Osteocyte (in vitro differentiated cells): ENCODE measurements around the gene KRT6C. TPM values are rescaled to one million over a fixed set of nuclear protein-coding genes. Genes with fewer than 3 reads are reported as not detected.

Experiments used
- DNase-seq: peaks from one replicate; pipeline ENCODE4 v3.0.0; 2021; ENCODE audit warnings: mixed read lengths; ENCODE audit not compliant: unreplicated experiment; ENCODE audit errors: extremely low spot score
- H3K27ac Mint-ChIP-seq: one replicate; pipeline ENCODE4 v1.8.0; 2021; ENCODE audit warnings: mild to moderate bottlenecking, mixed read lengths; ENCODE audit not compliant: unreplicated experiment
- H3K27me3 Mint-ChIP-seq: one replicate; pipeline ENCODE4 v1.8.0; 2021; ENCODE audit warnings: mixed read lengths; ENCODE audit not compliant: unreplicated experiment
- H3K36me3 Mint-ChIP-seq: one replicate; pipeline ENCODE4 v1.8.0; 2021; ENCODE audit warnings: mixed read lengths; ENCODE audit not compliant: unreplicated experiment
- H3K4me1 Mint-ChIP-seq: one replicate; pipeline ENCODE4 v1.8.0; 2021; ENCODE audit warnings: mixed read lengths; ENCODE audit not compliant: unreplicated experiment
- H3K4me3 Mint-ChIP-seq: one replicate; pipeline ENCODE4 v1.8.0; 2021; ENCODE audit warnings: mild to moderate bottlenecking, moderate library complexity, mixed read lengths; ENCODE audit not compliant: unreplicated experiment
- H3K9me3 Mint-ChIP-seq: one replicate; pipeline ENCODE4 v1.8.0; 2021; ENCODE audit warnings: mixed read lengths; ENCODE audit not compliant: unreplicated experiment
- total RNA-seq: library from RNA; stranded (reverse); gene quantifications from 2 replicates; pipeline ENCODE4 v1.2.1, GENCODE V29; 2021
- TF ChIP-seq, protein P1 (sequence below): fragments of 200-600 bp; sonication (generic); IDR thresholded peaks from 2 replicates; pipeline ENCODE4 v1.5.0; 2021; ENCODE audit warnings: antibody characterized with exemption, mild to moderate bottlenecking, moderate library complexity

The KRT6C gene
- total RNA-seq, 1 donor from 2014 or later = not detected

DNA sequence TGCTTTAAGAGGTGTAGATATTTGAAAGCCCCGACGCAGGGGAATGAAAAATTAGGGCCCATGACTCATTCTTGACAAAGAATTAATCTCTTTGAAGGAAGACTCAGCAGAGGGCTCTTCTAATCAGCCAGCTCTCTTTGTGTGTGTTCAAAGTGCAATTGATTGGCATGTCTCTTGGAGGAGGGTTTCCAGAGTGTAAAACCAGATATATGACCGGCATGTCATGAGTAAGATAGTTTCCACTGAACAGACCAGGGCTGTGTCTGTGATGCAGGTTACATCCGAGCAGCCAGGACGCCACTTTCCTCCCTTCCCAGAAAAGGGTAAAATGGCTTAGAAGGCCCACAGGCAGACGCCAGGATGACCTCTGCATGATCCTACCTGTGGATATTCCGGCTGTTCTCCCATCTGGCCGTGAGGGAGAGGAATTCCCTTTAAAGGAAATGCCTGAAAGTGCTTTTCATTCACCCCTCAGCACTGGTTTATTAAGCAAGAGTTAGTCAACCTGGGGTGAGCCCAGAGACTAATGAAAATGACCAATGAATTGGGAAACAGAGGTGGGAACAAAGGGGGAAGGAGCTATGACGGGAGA lies 32.2 kb downstream of the KRT6C start:
- TF ChIP-seq, protein P1, sequence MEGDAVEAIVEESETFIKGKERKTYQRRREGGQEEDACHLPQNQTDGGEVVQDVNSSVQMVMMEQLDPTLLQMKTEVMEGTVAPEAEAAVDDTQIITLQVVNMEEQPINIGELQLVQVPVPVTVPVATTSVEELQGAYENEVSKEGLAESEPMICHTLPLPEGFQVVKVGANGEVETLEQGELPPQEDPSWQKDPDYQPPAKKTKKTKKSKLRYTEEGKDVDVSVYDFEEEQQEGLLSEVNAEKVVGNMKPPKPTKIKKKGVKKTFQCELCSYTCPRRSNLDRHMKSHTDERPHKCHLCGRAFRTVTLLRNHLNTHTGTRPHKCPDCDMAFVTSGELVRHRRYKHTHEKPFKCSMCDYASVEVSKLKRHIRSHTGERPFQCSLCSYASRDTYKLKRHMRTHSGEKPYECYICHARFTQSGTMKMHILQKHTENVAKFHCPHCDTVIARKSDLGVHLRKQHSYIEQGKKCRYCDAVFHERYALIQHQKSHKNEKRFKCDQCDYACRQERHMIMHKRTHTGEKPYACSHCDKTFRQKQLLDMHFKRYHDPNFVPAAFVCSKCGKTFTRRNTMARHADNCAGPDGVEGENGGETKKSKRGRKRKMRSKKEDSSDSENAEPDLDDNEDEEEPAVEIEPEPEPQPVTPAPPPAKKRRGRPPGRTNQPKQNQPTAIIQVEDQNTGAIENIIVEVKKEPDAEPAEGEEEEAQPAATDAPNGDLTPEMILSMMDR = no peak

GRCh38 chr12:52440821-52441319 lies 32.7 kb downstream of the KRT6C start:
- Mint-ChIP-seq H3K4me3 (no peak overlapping the region), H3K27ac (no peak overlapping the region), H3K27me3 (peaks cover 59% of the 10 kb centered on the region), H3K36me3 (no peaks in the 10 kb centered on the region), H3K4me1 (no peaks in the 10 kb centered on the region), H3K9me3 (no peaks in the 10 kb centered on the region)
- TF ChIP-seq, protein P1 = no peak
- DNase-seq = no peak

More for the DNA sequence above, 32.2 kb downstream of the KRT6C start:
- H3K9me3 Mint-ChIP-seq = no peaks in the 10 kb centered on the region
- H3K27ac Mint-ChIP-seq = no peak overlapping the region
- H3K4me1 Mint-ChIP-seq = no peaks in the 10 kb centered on the region
- no peak overlapping the region for H3K4me3 Mint-ChIP-seq
- no peak for DNase-seq
- H3K36me3 Mint-ChIP-seq = no peaks in the 10 kb centered on the region
- H3K27me3 Mint-ChIP-seq = peaks cover 62% of the 10 kb centered on the region

DNA sequence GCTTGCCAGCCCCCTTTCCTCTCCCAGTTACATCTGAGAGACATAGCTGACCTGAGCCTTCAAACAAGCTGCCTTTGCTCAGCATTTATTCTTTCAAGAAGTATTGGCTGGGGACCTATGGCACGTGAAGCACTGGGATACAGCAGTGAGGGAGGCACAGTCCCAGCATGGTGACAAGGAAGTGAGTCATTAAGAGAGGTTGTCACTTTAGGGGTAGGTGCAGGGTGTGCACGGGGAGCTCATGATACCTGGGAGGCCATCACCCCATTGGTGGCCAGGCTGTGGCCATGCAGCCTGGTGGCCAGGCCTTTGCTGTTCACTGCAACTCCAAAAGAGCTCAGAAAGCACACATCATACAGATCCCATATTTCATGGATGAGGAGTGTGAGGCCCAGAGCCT lies 33.8 kb downstream of the KRT6C start:
- no peak overlapping the region for H3K27ac Mint-ChIP-seq
- no peaks in the 10 kb centered on the region for H3K9me3 Mint-ChIP-seq
- TF ChIP-seq, protein P1 = no peak
- no peaks in the 10 kb centered on the region for H3K4me1 Mint-ChIP-seq
- no peak for DNase-seq
- no peaks in the 10 kb centered on the region for H3K36me3 Mint-ChIP-seq
- H3K27me3 Mint-ChIP-seq = peaks cover 58% of the 10 kb centered on the region
- no peak overlapping the region for H3K4me3 Mint-ChIP-seq

GRCh38 chr12:52439420-52439819 lies 34.2 kb downstream of the KRT6C start:
- Mint-ChIP-seq H3K36me3 (no peaks in the 10 kb centered on the region), H3K4me1 (no peaks in the 10 kb centered on the region), H3K9me3 (no peaks in the 10 kb centered on the region), H3K27ac (no peak overlapping the region), H3K4me3 (no peak overlapping the region), H3K27me3 (peaks cover 56% of the 10 kb centered on the region)
- no peak for DNase-seq
- TF ChIP-seq, protein P1 = no peak

DNA sequence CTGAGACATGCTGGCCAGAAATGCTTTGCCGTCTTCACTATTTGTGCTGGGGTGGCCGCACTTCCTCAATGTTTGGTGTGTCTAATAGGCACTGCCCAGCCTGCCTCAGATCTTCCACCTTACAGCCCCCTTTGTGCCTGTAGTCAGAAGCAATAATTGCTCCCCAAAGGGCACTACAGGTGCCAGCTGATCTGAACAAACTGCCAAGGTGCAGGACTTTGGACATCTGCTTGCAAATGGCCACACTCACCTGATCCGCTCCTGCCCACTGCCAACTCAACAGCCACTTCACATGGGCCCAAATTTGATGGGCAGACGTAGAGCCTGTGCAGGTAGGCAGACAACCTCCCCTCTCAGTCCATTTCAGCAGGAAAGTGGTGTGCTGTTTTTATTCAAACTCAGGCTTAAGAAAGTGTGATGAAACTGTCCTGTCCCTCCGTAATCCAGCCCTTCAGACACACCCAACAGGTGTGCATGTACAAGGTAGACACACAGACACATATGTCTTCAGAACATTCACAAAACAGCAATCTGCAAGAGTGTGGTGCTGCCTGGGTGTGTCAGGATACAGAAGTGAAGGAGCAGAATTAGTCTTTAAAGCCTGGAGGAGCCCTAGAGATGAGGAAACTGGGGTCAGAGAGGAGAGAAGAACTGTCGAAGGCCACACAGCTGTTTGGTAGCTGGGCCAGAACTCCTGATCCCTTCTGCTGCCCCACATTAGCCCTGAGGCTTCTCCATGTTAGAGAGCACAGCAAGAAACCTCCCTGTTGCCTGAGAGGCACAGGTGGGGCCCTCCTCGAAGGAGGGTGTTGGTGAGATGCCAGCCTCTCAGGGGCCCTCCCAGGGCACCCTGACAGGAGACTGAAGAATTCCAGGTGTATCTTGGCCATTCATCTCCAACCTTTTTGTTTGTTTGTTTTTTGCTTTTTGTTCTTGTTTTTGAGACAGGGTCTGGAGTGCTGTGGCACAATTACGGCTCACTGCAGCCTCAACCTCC lies 35.0 kb downstream of the KRT6C start:
- DNase-seq = no peak
- Mint-ChIP-seq H3K9me3 (no peaks in the 10 kb centered on the region), H3K27ac (no peak overlapping the region), H3K4me3 (no peak overlapping the region), H3K36me3 (no peaks in the 10 kb centered on the region), H3K4me1 (no peaks in the 10 kb centered on the region), H3K27me3 (peaks cover 48% of the 10 kb centered on the region)
- TF ChIP-seq, protein P1 = no peak
